H9 (cell line): ENCODE results near the gene TSPEAR. TPM values are rescaled to one million over a fixed set of nuclear protein-coding genes. Genes with fewer than 3 reads are reported as not detected.
A peak's percentile ranks its signal among the peaks of the same experiment; 100 is the strongest.

Source experiments
- DNase-seq: peaks from one replicate; pipeline ENCODE4 v3.0.0-alpha.2; 2017
- H2AFZ ChIP-seq: one replicate; pipeline ENCODE4 v1.6.1; 2013; ENCODE audit warnings: mild to moderate bottlenecking, low read length, control low read depth, moderate library complexity
- H2AK5ac ChIP-seq: 2 replicates; pipeline ENCODE4 v1.6.1; 2013; ENCODE audit warnings: low read length, control low read depth, mixed read lengths; ENCODE audit not compliant: insufficient read length
- H2BK120ac ChIP-seq: one replicate; pipeline ENCODE4 v1.6.1; 2013; ENCODE audit warnings: low read depth, mild to moderate bottlenecking, low read length, control low read depth, inconsistent platforms; ENCODE audit not compliant: poor library complexity, severe bottlenecking
- H2BK12ac ChIP-seq: 2 replicates; pipeline ENCODE4 v1.6.1; 2013; ENCODE audit warnings: low read length, control low read depth, mixed read lengths, low read depth; ENCODE audit not compliant: insufficient read length
- H2BK15ac ChIP-seq: 2 replicates; pipeline ENCODE4 v1.6.1; 2013; ENCODE audit warnings: low read depth, low read length, control low read depth
- H2BK20ac ChIP-seq: one replicate; pipeline ENCODE4 v1.6.1; 2013; ENCODE audit warnings: low read depth, mild to moderate bottlenecking, low read length, control low read depth, inconsistent platforms; ENCODE audit not compliant: poor library complexity, severe bottlenecking
- H2BK5ac ChIP-seq: 2 replicates; pipeline ENCODE4 v1.6.1; 2013; ENCODE audit warnings: low read length, control low read depth, mixed read lengths; ENCODE audit not compliant: insufficient read length
- H3K14ac ChIP-seq: 2 replicates; pipeline ENCODE4 v1.6.1; 2013; ENCODE audit warnings: low read length, control low read depth; ENCODE audit not compliant: insufficient read depth
- H3K18ac ChIP-seq: 2 replicates; pipeline ENCODE4 v1.6.1; 2013; ENCODE audit warnings: low read depth, mild to moderate bottlenecking, mixed read lengths, low read length, control low read depth; ENCODE audit not compliant: insufficient read length
- H3K23ac ChIP-seq: 2 replicates; pipeline ENCODE4 v1.6.1; 2013; ENCODE audit warnings: low read length, control low read depth, mixed read lengths, low read depth; ENCODE audit not compliant: insufficient read length
- H3K23me2 ChIP-seq: 2 replicates; pipeline ENCODE4 v1.6.1; 2013; ENCODE audit warnings: low read depth, mild to moderate bottlenecking, mixed read lengths, low read length, control low read depth; ENCODE audit not compliant: insufficient read length, poor library complexity, severe bottlenecking
- H3K27ac ChIP-seq: 2 replicates; pipeline ENCODE4 v1.5.1; 2013; ENCODE audit warnings: low read length, control low read depth, mixed read lengths, low read depth; ENCODE audit not compliant: insufficient read length
- H3K27me3 ChIP-seq: 2 replicates; pipeline ENCODE4 v1.6.1; 2013; ENCODE audit warnings: low read length, control low read depth, inconsistent platforms; ENCODE audit not compliant: insufficient read depth
- H3K4ac ChIP-seq: 2 replicates; pipeline ENCODE4 v1.6.1; 2013; ENCODE audit warnings: low read depth, mild to moderate bottlenecking, control low read depth, inconsistent platforms, low read length, moderate library complexity
- H3K4me1 ChIP-seq: 2 replicates; pipeline ENCODE4 v1.6.1; 2013; ENCODE audit warnings: low read length, control low read depth, inconsistent platforms; ENCODE audit not compliant: insufficient read depth
- H3K4me2 ChIP-seq: 2 replicates; pipeline ENCODE4 v1.6.1; 2013; ENCODE audit warnings: low read length, control low read depth, mixed read lengths; ENCODE audit not compliant: insufficient read length, insufficient read depth
- H3K56ac ChIP-seq: 2 replicates; pipeline ENCODE4 v1.6.1; 2013; ENCODE audit warnings: low read depth, mild to moderate bottlenecking, mixed read lengths, low read length, control low read depth; ENCODE audit not compliant: insufficient read length
- H3K79me1 ChIP-seq: 2 replicates; pipeline ENCODE4 v1.6.1; 2013; ENCODE audit warnings: low read depth, mild to moderate bottlenecking, moderate library complexity, low read length, control low read depth, inconsistent platforms; ENCODE audit not compliant: insufficient read depth, poor library complexity, severe bottlenecking
- H3K79me2 ChIP-seq: 2 replicates; pipeline ENCODE4 v1.6.1; 2013; ENCODE audit warnings: low read length, control low read depth, inconsistent platforms; ENCODE audit not compliant: insufficient read depth
- H3K9ac ChIP-seq: 2 replicates; pipeline ENCODE4 v1.6.1; 2013; ENCODE audit warnings: low read length, control low read depth, mixed read lengths; ENCODE audit not compliant: insufficient read length; ENCODE audit errors: extremely low read depth
- H3K9me3 ChIP-seq: one replicate; pipeline ENCODE4 v1.6.1; 2013; ENCODE audit warnings: low read depth, low read length, inconsistent platforms; ENCODE audit not compliant: control insufficient read depth
- H3T11ph ChIP-seq: one replicate; pipeline ENCODE4 v1.6.1; 2013; ENCODE audit warnings: mild to moderate bottlenecking, low read length, control low read depth, inconsistent platforms
- H4K20me1 ChIP-seq: one replicate; pipeline ENCODE4 v1.6.1; 2013; ENCODE audit not compliant: control insufficient read depth, insufficient read length, insufficient read depth
- H4K5ac ChIP-seq: 2 replicates; pipeline ENCODE4 v1.6.1; 2013; ENCODE audit warnings: low read depth, mild to moderate bottlenecking, mixed read lengths, low read length, control low read depth; ENCODE audit not compliant: insufficient read length
- H4K8ac ChIP-seq: replicated peaks from 2 replicates; pipeline ENCODE4 v1.6.1; 2013; ENCODE audit warnings: low read length, control low read depth, mixed read lengths, low read depth; ENCODE audit not compliant: insufficient read length
- H4K91ac ChIP-seq: 2 replicates; pipeline ENCODE4 v1.6.1; 2013; ENCODE audit warnings: low read depth, mild to moderate bottlenecking, moderate library complexity, mixed read lengths, low read length, control low read depth; ENCODE audit not compliant: insufficient read length
- H3K27ac Mint-ChIP-seq, 3 experiments: 2 replicates in 2 of 3; 3 replicates in 1 of 3; pipeline ENCODE4 v1.8.0; 2020 to 2021; ENCODE audit warnings: mixed read lengths in 3 of 3, mild to moderate bottlenecking in 1 of 3, moderate library complexity in 1 of 3
- H3K27me3 Mint-ChIP-seq: 2 replicates; pipeline ENCODE4 v1.8.0; 2021; ENCODE audit warnings: low read depth, mild to moderate bottlenecking, moderate library complexity, mixed read lengths
- H3K36me3 Mint-ChIP-seq, 3 experiments: 2 replicates in 2 of 3; 3 replicates in 1 of 3; pipeline ENCODE4 v1.8.0; 2020 to 2021; ENCODE audit warnings: low read depth in 3 of 3, mixed read lengths in 3 of 3; ENCODE audit not compliant: insufficient read depth in 1 of 3
- H3K4me1 Mint-ChIP-seq, 2 experiments: 2 replicates each; pipeline ENCODE4 v1.8.0; 2020; ENCODE audit warnings: mixed read lengths in 2 of 2
- H3K4me3 Mint-ChIP-seq, 2 experiments: 2 replicates in 1 of 2; 3 replicates in 1 of 2; pipeline ENCODE4 v1.8.0; 2020 to 2021; ENCODE audit warnings: mild to moderate bottlenecking in 2 of 2, mixed read lengths in 2 of 2, moderate library complexity in 1 of 2
- H3K9me3 Mint-ChIP-seq, 2 experiments: 2 replicates in 1 of 2; 3 replicates in 1 of 2; pipeline ENCODE4 v1.8.0; 2020; ENCODE audit warnings: mild to moderate bottlenecking in 2 of 2, mixed read lengths in 2 of 2, moderate library complexity in 1 of 2
- WGBS: extraction: QIAGEN DNeasy Blood & Tissue Kit; methylation state at CpG from one replicate; pipeline ENCODE4 v1.1.7; 2013; ENCODE audit warnings: missing lambda C conversion rate, low lambda C conversion rate, mixed read lengths; ENCODE audit not compliant: insufficient read length; ENCODE audit errors: extremely low coverage; 5-methylcytosine and 5-hydroxymethylcytosine counted together
- total RNA-seq: library from RNA; stranded (reverse); gene quantifications from 2 replicates; pipeline ENCODE4 v1.2.1, GENCODE V29; 2021
- TF ChIP-seq, protein P1 (sequence below): fragments of 200-600 bp; sonication (generic); conservative IDR thresholded peaks from 3 replicates; pipeline ENCODE4 v1.8.0; 2021; ENCODE audit warnings: antibody characterized with exemption, mild to moderate bottlenecking

TSPEAR gene
- total RNA-seq, 1 experiment from 2014 or later: 1.3 TPM

DNA sequence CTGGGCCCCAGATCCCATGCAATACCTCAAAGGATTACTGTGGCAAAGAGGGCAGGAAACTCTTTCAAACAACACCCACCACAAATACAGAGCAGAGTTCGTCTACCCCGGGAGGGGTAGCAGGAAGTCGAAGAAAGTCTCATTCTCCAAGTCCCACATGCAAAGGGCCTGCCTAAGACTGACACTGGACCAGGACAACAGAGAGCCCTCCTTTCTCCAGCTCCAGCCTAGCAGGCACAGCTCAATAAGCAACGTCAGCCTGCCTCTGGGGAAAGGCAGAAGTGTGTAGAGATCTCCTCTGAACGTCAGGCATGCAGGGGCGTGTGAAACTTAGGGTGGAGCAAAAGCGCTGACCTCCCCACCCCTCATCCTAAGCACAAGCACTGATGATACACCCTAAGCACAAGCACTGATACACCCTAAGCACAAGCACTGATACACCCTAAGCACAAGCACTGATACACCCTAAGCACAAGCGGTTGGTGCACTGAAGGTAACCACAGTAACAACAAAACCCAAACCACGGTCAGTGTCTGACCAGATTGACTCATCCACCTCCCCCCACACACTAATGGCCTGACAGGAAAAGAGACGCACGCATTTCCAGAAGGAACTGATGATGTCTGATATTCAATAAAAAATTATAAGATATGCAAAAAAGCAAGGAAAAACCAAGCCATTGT is 52.3 kb downstream of the TSPEAR start:
- TF ChIP-seq, protein P1, sequence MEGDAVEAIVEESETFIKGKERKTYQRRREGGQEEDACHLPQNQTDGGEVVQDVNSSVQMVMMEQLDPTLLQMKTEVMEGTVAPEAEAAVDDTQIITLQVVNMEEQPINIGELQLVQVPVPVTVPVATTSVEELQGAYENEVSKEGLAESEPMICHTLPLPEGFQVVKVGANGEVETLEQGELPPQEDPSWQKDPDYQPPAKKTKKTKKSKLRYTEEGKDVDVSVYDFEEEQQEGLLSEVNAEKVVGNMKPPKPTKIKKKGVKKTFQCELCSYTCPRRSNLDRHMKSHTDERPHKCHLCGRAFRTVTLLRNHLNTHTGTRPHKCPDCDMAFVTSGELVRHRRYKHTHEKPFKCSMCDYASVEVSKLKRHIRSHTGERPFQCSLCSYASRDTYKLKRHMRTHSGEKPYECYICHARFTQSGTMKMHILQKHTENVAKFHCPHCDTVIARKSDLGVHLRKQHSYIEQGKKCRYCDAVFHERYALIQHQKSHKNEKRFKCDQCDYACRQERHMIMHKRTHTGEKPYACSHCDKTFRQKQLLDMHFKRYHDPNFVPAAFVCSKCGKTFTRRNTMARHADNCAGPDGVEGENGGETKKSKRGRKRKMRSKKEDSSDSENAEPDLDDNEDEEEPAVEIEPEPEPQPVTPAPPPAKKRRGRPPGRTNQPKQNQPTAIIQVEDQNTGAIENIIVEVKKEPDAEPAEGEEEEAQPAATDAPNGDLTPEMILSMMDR: no peak
- peak overlapping the region in 1 of 3 experiments; percentile 71; a peak in 3 of 7 replicates for H3K27ac Mint-ChIP-seq
- H3K27me3 ChIP-seq: no peaks in the 10 kb centered on the region
- H2AK5ac ChIP-seq: no peak overlapping the region
- H3K27ac ChIP-seq: no peak overlapping the region
- no peaks in the 10 kb centered on the region for H3K4me1 ChIP-seq
- no peaks in the 10 kb centered on the region for H3K23me2 ChIP-seq
- no peak overlapping the region for H4K5ac ChIP-seq
- peaks cover 32 to 33% of the 10 kb centered on the region in 2 experiments for H3K4me1 Mint-ChIP-seq
- no peak overlapping the region for H4K8ac ChIP-seq
- H2BK120ac ChIP-seq: no peak overlapping the region
- H4K91ac ChIP-seq: no peak overlapping the region
- no peak overlapping the region for H2AFZ ChIP-seq
- peaks cover 11% of the 10 kb centered on the region for H3K27me3 Mint-ChIP-seq
- peaks cover 8 to 11% of the 10 kb centered on the region in 2 experiments; a peak in 4 of 5 replicates for H3K9me3 Mint-ChIP-seq
- H2BK15ac ChIP-seq: no peak overlapping the region
- peak; percentile 24 for DNase-seq
- H3K4me2 ChIP-seq: no peak overlapping the region
- no peak overlapping the region for H2BK5ac ChIP-seq
- no peak overlapping the region for H3K4ac ChIP-seq
- no CpG with 5 or more reads among the region's 11 CpGs for WGBS
- H3K14ac ChIP-seq: peak overlapping the region; percentile 31
- H3K56ac ChIP-seq: no peak overlapping the region
- no peak overlapping the region for H3T11ph ChIP-seq
- peaks cover 2 to 10% (median 5%) of the 10 kb centered on the region in 3 experiments; a peak in 4 of 7 replicates for H3K36me3 Mint-ChIP-seq
- no peaks in the 10 kb centered on the region for H4K20me1 ChIP-seq
- no peaks in the 10 kb centered on the region for H3K79me1 ChIP-seq
- H3K4me3 Mint-ChIP-seq: no peak overlapping the region; a peak in 1 of 5 replicates
- H3K79me2 ChIP-seq: no peaks in the 10 kb centered on the region
- no peak overlapping the region for H2BK20ac ChIP-seq
- no peaks in the 10 kb centered on the region for H3K9me3 ChIP-seq
- no peak overlapping the region for H2BK12ac ChIP-seq
- H3K23ac ChIP-seq: no peak overlapping the region
- H3K18ac ChIP-seq: peak overlapping the region; percentile 41
- no peak overlapping the region for H3K9ac ChIP-seq
